ENCODE results near the gene HOXD3.

Gene HOXD3

GRCh38 chr2:176147800-176148496, 9.2 kb upstream of the HOXD3 start:
- H3K36me3 Mint-ChIP-seq (ENCODE audit: low read depth): no peaks in the 10 kb centered on the region
- H3K9me3 Mint-ChIP-seq: no peaks in the 10 kb centered on the region
- no peaks in the 10 kb centered on the region for H3K4me1 Mint-ChIP-seq (ENCODE audit: low read depth)
- no peak overlapping the region for H3K27ac Mint-ChIP-seq
- no peak for DNase-seq (ENCODE audit: low spot score)
- H3K27me3 Mint-ChIP-seq (ENCODE audit: low read depth): peaks cover 88% of the 10 kb centered on the region
- no peak overlapping the region for H3K4me3 Mint-ChIP-seq

- Mint-ChIP-seq H3K36me3 (ENCODE audit: low read depth) (no peaks in the 10 kb centered on the region), H3K4me3 (no peak overlapping the region), H3K4me1 (ENCODE audit: low read depth) (no peaks in the 10 kb centered on the region), H3K9me3 (no peaks in the 10 kb centered on the region), H3K27me3 (ENCODE audit: low read depth) (peaks cover 88% of the 10 kb centered on the region), H3K27ac (no peak overlapping the region)
- no peak for DNase-seq (ENCODE audit: low spot score)
Observed at GRCh38 chr2:176148751-176149421, 8.2 kb upstream of the HOXD3 start.

- Mint-ChIP-seq H3K4me3 (no peak overlapping the region), H3K27ac (no peak overlapping the region), H3K9me3 (no peaks in the 10 kb centered on the region), H3K36me3 (ENCODE audit: low read depth) (no peaks in the 10 kb centered on the region), H3K4me1 (ENCODE audit: low read depth) (no peaks in the 10 kb centered on the region), H3K27me3 (ENCODE audit: low read depth) (peaks cover 90% of the 10 kb centered on the region)
- no peak for DNase-seq (ENCODE audit: low spot score)
Observed at GRCh38 chr2:176149481-176149938, 7.6 kb upstream of the HOXD3 start.

GRCh38 chr2:176149939-176150583, 7.0 kb upstream of the HOXD3 start:
- no peak overlapping the region for H3K27ac Mint-ChIP-seq
- no peak overlapping the region for H3K4me3 Mint-ChIP-seq
- H3K36me3 Mint-ChIP-seq (ENCODE audit: low read depth): no peaks in the 10 kb centered on the region
- H3K9me3 Mint-ChIP-seq: no peaks in the 10 kb centered on the region
- no peak for DNase-seq (ENCODE audit: low spot score)
- H3K4me1 Mint-ChIP-seq (ENCODE audit: low read depth): no peaks in the 10 kb centered on the region
- H3K27me3 Mint-ChIP-seq (ENCODE audit: low read depth): peaks cover 90% of the 10 kb centered on the region

GRCh38 chr2:176150584-176151441, 6.3 kb upstream of the HOXD3 start:
- H3K27ac Mint-ChIP-seq: no peak overlapping the region
- DNase-seq (ENCODE audit: low spot score): no peak
- H3K27me3 Mint-ChIP-seq (ENCODE audit: low read depth): peaks cover 90% of the 10 kb centered on the region
- no peak overlapping the region for H3K4me3 Mint-ChIP-seq
- H3K36me3 Mint-ChIP-seq (ENCODE audit: low read depth): no peaks in the 10 kb centered on the region
- no peaks in the 10 kb centered on the region for H3K9me3 Mint-ChIP-seq
- H3K4me1 Mint-ChIP-seq (ENCODE audit: low read depth): no peaks in the 10 kb centered on the region

- H3K4me3 Mint-ChIP-seq: no peak within 1 kb of the TSS
- no peak within 1 kb of the TSS for H3K27ac Mint-ChIP-seq
- H3K4me1 Mint-ChIP-seq (ENCODE audit: low read depth): no peaks in the 10 kb centered on the region
Observed at GRCh38 chr2:176151442-176152287, 5.4 kb upstream of the HOXD3 start, which contains the start of gene HOXD4. Gene HOXD4 (plus strand): TSS chr2:176151550. CDS start chr2:176151634, 84 bp downstream.

GRCh38 chr2:176152350-176153181, 4.5 kb upstream of the HOXD3 start:
- H3K27me3 Mint-ChIP-seq (ENCODE audit: low read depth): peaks cover 86% of the 10 kb centered on the region
- no peaks in the 10 kb centered on the region for H3K9me3 Mint-ChIP-seq
- no peak overlapping the region for H3K27ac Mint-ChIP-seq
- no peak overlapping the region for H3K4me3 Mint-ChIP-seq
- DNase-seq (ENCODE audit: low spot score): no peak
- H3K36me3 Mint-ChIP-seq (ENCODE audit: low read depth): no peaks in the 10 kb centered on the region
- no peaks in the 10 kb centered on the region for H3K4me1 Mint-ChIP-seq (ENCODE audit: low read depth)

More at GRCh38 chr2:176151442-176152287, 5.4 kb upstream of the HOXD3 start, which contains the start of gene HOXD4:
- DNase-seq (ENCODE audit: low spot score): no peak
- peaks cover 90% of the 10 kb centered on the region for H3K27me3 Mint-ChIP-seq (ENCODE audit: low read depth)
- no peaks in the 10 kb centered on the region for H3K36me3 Mint-ChIP-seq (ENCODE audit: low read depth)
- H3K9me3 Mint-ChIP-seq: no peaks in the 10 kb centered on the region

GRCh38 chr2:176154576-176155252, 2.4 kb upstream of the HOXD3 start:
- no peak for DNase-seq (ENCODE audit: low spot score)
- Mint-ChIP-seq H3K27ac (no peak overlapping the region), H3K36me3 (ENCODE audit: low read depth) (peaks cover 2% of the 10 kb centered on the region), H3K9me3 (no peaks in the 10 kb centered on the region), H3K4me3 (no peak overlapping the region), H3K4me1 (ENCODE audit: low read depth) (no peaks in the 10 kb centered on the region), H3K27me3 (ENCODE audit: low read depth) (peaks cover 84% of the 10 kb centered on the region)

- peaks cover 82% of the 10 kb centered on the region for H3K27me3 Mint-ChIP-seq (ENCODE audit: low read depth)
- H3K9me3 Mint-ChIP-seq: no peaks in the 10 kb centered on the region
- H3K36me3 Mint-ChIP-seq (ENCODE audit: low read depth): peaks cover 2% of the 10 kb centered on the region
- no peak overlapping the region for H3K27ac Mint-ChIP-seq
- no peak for DNase-seq (ENCODE audit: low spot score)
- H3K4me1 Mint-ChIP-seq (ENCODE audit: low read depth): no peaks in the 10 kb centered on the region
- no peak overlapping the region for H3K4me3 Mint-ChIP-seq
Observed at GRCh38 chr2:176155356-176156044, 1.6 kb upstream of the HOXD3 start.

GRCh38 chr2:176156301-176156806, 753 bp upstream of the HOXD3 start:
- Mint-ChIP-seq H3K27me3 (ENCODE audit: low read depth) (peaks cover 81% of the 10 kb centered on the region), H3K27ac (no peak overlapping the region), H3K9me3 (no peaks in the 10 kb centered on the region), H3K4me1 (ENCODE audit: low read depth) (no peaks in the 10 kb centered on the region), H3K4me3 (no peak overlapping the region), H3K36me3 (ENCODE audit: low read depth) (peaks cover 2% of the 10 kb centered on the region)
- no peak for DNase-seq (ENCODE audit: low spot score)

GRCh38 chr2:176157499-176158185, 535 bp downstream of the HOXD3 start:
- Mint-ChIP-seq H3K4me1 (ENCODE audit: low read depth) (no peaks in the 10 kb centered on the region), H3K4me3 (no peak overlapping the region), H3K36me3 (ENCODE audit: low read depth) (peaks cover 2% of the 10 kb centered on the region), H3K27ac (peak overlapping the region; percentile 76), H3K27me3 (ENCODE audit: low read depth) (peaks cover 84% of the 10 kb centered on the region), H3K9me3 (no peaks in the 10 kb centered on the region)
- DNase-seq (ENCODE audit: low spot score): no peak

All from T-helper 2 cell treated with Interferon-gamma antibody and Interleukin-4, amounts not matched to agents 5 μg/mL and 100 μg/mL, for 36 hours (primary cell).